ENCODE measurements around the gene KRTAP10-7. TPM values are rescaled to one million over a fixed set of nuclear protein-coding genes. Genes with fewer than 3 reads are reported as not detected.

Gene KRTAP10-7
- total and polyA plus RNA-seq, 2 of the 13 experiments (the other 11 are each of a cell fraction or from before 2014, with no cell fraction given) = not detected

- H3K4me2 ChIP-seq (ENCODE audit: low read depth, low read length) = no peak overlapping the region
- H3K36me3 ChIP-seq (replicated peaks in 1 of 2; ENCODE audit: control insufficient read depth in 1 of 2, insufficient read depth in 2 of 2, low read length in 2 of 2) = no peaks in the 10 kb centered on the region
- H3K27ac ChIP-seq (ENCODE audit: extremely low read length, insufficient read depth, low read length) = no peak overlapping the region
- H4K20me1 ChIP-seq (ENCODE audit: insufficient read depth, low read length) = no peaks in the 10 kb centered on the region
- H3K4me1 ChIP-seq (ENCODE audit: insufficient read depth, low read length) = peaks cover 3% of the 10 kb centered on the region
- no peak overlapping the region for H3K9ac ChIP-seq (ENCODE audit: insufficient read depth, low read depth, low read length)
- H3K27me3 ChIP-seq (ENCODE audit: control insufficient read depth in 1 of 2, insufficient read depth in 2 of 2, low read length in 2 of 2) = no peaks in the 10 kb centered on the region; a peak in 1 of 5 replicates
- ATAC-seq (no peak; the same call in 2 of the 3 replicates), FAIRE-seq (no peak), DNase-seq (ENCODE audit: low spot score) (no peak)
- H3K79me2 ChIP-seq (ENCODE audit: insufficient read depth, low read length) = no peaks in the 10 kb centered on the region
- POLR2A ChIA-PET = no interaction called here
- CTCF ChIA-PET (ENCODE audit: low intra/inter-chr PET ratio, low total read pairs) = no interaction called here
- 81% methylated on average over 12 of the region's 18 CpGs for WGBS (ENCODE audit: low lambda C conversion rate)
- H3K4me3 ChIP-seq (replicated peaks in 1 of 3; ENCODE audit: insufficient read depth in 1 of 3, low read depth in 2 of 3, low read length in 3 of 3) = no peak overlapping the region
- no peak overlapping the region for H2AFZ ChIP-seq (ENCODE audit: low read length)
- BruUV-seq (replicated peaks) = no TSS peak
- peaks cover 9% of the 10 kb centered on the region for H3K9me3 ChIP-seq (ENCODE audit: low read length)
- in situ Hi-C loops (cut with HindIII; ENCODE audit: extremely low pct_ligation_motif_present, low pct_unique_long_range_greater_than_20kb) = no loop called here
- intact Hi-C loops (cut with micrococcal nuclease; ENCODE audit: unreplicated experiment) = no loop called here
- TF ChIP-seq KLF9 (CRISPR knock-in tag; IDR thresholded peaks at IDR 0.05; ENCODE audit: low read depth) (no peak), KDM2A (CRISPR knock-in tag; IDR thresholded peaks at IDR 0.05; ENCODE audit: borderline replicate concordance, low read depth) (no peak), UBTF (CRISPR knock-in tag; IDR thresholded peaks at IDR 0.05) (no peak), ZIK1 (CRISPR knock-in tag; IDR thresholded peaks at IDR 0.05; ENCODE audit: borderline replicate concordance, low read depth) (no peak), BCLAF1 (IDR thresholded peaks at IDR 0.05) (no peak), LRRFIP1 (CRISPR knock-in tag; conservative IDR thresholded peaks at IDR 0.05) (no peak), ZNF446 (CRISPR knock-in tag; IDR thresholded peaks at IDR 0.05) (no peak), ATF4 (CRISPR knock-in tag; IDR thresholded peaks at IDR 0.05) (no peak), ZSCAN25 (CRISPR knock-in tag; IDR thresholded peaks at IDR 0.05) (no peak), HES4 (CRISPR knock-in tag; IDR thresholded peaks at IDR 0.05; ENCODE audit: borderline replicate concordance) (no peak), NR1H2 (CRISPR knock-in tag; IDR thresholded peaks at IDR 0.05; ENCODE audit: borderline replicate concordance, low read depth) (no peak), STAT6 (CRISPR knock-in tag; IDR thresholded peaks at IDR 0.05; ENCODE audit: borderline replicate concordance) (no peak)
These were observed 32.8 kb upstream of the KRTAP10-7 start for GRCh38 chr21:44567481-44568171.

Data from HepG2 (cell line).